ENCODE data around the gene PGP. TPM values are rescaled to one million over a fixed set of nuclear protein-coding genes. Genes with fewer than 3 reads are reported as not detected.

PGP gene
- total and polyA plus RNA-seq, 8 donors = 7.1 to 24.4 (median 9.3) TPM

DNA sequence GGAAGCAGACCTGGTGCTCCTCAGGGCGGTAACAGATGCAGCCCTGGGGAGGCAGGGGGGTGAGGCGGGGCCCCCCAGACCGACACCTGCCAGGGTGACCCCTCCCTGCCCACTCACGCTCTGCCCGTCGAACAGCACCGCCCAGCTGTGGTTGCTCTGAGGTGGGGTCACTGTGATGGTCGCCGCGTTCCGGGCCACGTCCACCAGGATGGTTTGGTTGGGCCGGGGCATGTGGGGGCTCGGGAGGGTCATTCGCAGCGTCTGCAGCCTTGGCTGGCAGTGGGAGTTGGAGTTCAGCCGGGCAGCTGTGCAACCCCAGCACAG lies 4.7 kb downstream of the PGP start:
- Histone ChIP-seq H3K4me3 (no peak overlapping the region), H3K4me1 (peaks cover 29 to 52% of the 10 kb centered on the region in 2 donors), H3K36me3 (peaks cover 0 to 58% of the 10 kb centered on the region in 2 donors), H3K27me3 (no peaks in the 10 kb centered on the region), H3K9me3 (no peaks in the 10 kb centered on the region), H3K27ac (no peak overlapping the region)
- no peak for DNase-seq
- TF ChIP-seq, protein P1, sequence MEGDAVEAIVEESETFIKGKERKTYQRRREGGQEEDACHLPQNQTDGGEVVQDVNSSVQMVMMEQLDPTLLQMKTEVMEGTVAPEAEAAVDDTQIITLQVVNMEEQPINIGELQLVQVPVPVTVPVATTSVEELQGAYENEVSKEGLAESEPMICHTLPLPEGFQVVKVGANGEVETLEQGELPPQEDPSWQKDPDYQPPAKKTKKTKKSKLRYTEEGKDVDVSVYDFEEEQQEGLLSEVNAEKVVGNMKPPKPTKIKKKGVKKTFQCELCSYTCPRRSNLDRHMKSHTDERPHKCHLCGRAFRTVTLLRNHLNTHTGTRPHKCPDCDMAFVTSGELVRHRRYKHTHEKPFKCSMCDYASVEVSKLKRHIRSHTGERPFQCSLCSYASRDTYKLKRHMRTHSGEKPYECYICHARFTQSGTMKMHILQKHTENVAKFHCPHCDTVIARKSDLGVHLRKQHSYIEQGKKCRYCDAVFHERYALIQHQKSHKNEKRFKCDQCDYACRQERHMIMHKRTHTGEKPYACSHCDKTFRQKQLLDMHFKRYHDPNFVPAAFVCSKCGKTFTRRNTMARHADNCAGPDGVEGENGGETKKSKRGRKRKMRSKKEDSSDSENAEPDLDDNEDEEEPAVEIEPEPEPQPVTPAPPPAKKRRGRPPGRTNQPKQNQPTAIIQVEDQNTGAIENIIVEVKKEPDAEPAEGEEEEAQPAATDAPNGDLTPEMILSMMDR (IDR thresholded peaks at IDR 0.05) = no peak
- ATAC-seq = no peak
- intact Hi-C loops (cut with DNase I) = no loop called here

DNA sequence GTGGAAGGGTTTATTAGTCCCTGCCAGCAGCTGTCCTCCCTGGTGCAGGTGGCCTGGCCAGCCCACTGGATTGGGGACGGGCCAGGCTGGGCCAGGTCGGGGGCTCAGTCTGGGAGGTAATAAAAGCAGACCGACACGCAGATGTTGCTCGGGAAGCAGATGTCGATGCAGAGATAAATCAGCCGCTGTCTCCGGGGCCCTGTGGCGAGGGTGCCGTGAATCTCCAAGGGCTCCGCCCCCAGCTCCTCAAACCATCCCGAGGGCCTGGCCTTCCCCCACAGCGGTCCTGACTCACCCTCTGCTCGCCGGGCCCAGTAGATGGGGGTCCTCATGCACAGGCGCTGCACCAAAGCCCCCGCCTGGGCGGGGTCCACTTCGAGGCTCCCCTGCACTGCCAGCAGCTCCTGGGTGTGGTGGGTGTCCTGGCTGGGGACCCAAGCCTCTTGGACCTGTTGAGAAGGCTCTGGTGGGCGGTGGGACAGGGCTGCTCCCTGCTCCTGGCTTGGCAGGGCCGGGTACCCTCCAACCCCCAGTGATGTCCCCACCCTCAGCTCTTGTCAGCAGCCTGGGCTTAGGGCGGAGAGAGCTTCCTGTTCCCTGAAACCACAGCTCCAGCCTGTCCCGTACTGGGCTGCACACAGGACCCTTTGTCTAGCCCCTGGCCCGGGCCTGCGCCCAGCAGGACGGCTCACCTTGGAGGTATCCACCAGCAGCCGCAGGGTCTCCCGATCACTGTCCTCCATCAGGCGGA lies 5.2 kb downstream of the PGP start:
- no peak for DNase-seq
- H3K4me3 ChIP-seq = no peak overlapping the region
- H3K27ac ChIP-seq = no peak overlapping the region
- H3K4me1 ChIP-seq = peaks cover 33 to 57% of the 10 kb centered on the region in 2 donors
- H3K36me3 ChIP-seq = peaks cover 0 to 58% of the 10 kb centered on the region in 2 donors
- TF ChIP-seq, protein P1 (IDR thresholded peaks at IDR 0.05) = no peak
- no peaks in the 10 kb centered on the region for H3K9me3 ChIP-seq
- ATAC-seq = no peak
- intact Hi-C loops (cut with DNase I) = no loop called here
- no peaks in the 10 kb centered on the region for H3K27me3 ChIP-seq

DNA sequence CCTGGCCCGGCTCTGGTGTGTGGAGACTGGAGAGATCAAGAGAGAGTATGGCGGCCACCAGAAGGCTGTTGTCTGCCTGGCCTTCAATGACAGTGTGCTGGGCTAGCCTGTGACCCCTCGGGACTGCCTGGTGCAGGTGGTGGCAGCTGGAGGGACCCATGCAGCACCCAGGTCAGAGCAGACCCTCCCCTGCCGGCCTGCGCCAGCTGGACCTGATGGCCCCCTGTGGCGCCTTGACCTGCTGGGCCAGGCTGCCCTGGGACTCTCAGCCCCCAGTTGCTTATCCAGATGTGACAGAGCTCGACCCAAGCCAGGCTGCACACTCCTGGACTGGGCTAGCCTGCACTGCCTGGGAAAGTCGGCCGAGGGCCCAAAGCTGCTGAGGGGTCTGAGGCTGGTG lies 5.9 kb downstream of the PGP start:
- H3K27ac ChIP-seq = no peak overlapping the region
- TF ChIP-seq, protein P1 (IDR thresholded peaks at IDR 0.05) = no peak
- no peak for DNase-seq

DNA sequence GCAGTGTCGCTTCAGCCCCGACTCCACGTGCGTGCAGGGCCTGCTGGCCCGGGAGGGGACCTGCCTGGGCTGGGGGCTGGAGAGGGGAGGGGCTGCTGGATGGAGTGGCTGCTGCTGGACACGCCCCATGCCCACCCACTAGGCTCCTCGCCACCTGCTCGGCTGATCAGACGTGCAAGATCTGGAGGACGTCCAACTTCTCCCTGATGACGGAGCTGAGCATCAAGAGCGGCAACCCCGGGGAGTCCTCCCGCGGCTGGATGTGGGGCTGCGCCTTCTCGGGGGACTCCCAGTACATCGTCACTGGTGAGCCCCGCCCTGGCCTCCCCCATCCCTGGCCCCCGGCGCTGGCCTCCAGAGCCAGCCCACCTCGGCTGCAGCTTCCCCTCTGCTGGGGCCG lies 6.3 kb downstream of the PGP start:
- Histone ChIP-seq H3K27ac (no peak overlapping the region), H3K36me3 (peaks cover 0 to 58% of the 10 kb centered on the region in 2 donors), H3K4me3 (no peak overlapping the region), H3K4me1 (peaks cover 26 to 51% of the 10 kb centered on the region in 2 donors), H3K9me3 (no peaks in the 10 kb centered on the region), H3K27me3 (no peaks in the 10 kb centered on the region)
- TF ChIP-seq, protein P1 (IDR thresholded peaks at IDR 0.05) = no peak
- no peak for ATAC-seq
- no peak for DNase-seq
- intact Hi-C loops (cut with DNase I) = no loop called here

More for the DNA sequence above, 5.9 kb downstream of the PGP start:
- Histone ChIP-seq H3K36me3 (peaks cover 0 to 58% of the 10 kb centered on the region in 2 donors), H3K4me3 (no peak overlapping the region), H3K9me3 (no peaks in the 10 kb centered on the region), H3K4me1 (peaks cover 31 to 56% of the 10 kb centered on the region in 2 donors), H3K27me3 (no peaks in the 10 kb centered on the region)
- ATAC-seq = no peak
- intact Hi-C loops (cut with DNase I) = no loop called here

DNA sequence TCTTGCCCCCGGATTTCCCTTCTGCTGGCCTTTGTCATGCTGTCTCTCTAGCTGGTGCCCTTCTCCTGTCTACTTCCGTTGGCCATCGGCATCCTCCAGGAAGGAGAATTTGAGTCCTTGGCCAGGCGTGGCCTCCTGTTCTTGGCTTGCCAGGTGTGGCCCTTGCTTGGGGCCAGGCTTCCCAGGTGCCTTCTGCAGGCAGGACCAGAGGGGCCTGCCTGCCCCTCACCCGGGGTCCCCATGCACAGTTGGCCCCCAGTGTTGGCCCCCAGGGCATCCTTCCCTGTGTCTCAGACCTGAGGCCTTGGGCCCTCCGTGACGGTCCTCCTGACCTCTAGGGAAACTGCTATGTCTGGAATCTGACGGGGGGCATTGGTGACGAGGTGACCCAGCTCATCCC lies 6.8 kb downstream of the PGP start:
- DNase-seq = no peak
- TF ChIP-seq, protein P1 (IDR thresholded peaks at IDR 0.05) = no peak
- Histone ChIP-seq H3K4me3 (no peak overlapping the region), H3K27ac (no peak overlapping the region), H3K4me1 (peaks cover 22 to 47% of the 10 kb centered on the region in 2 donors), H3K9me3 (no peaks in the 10 kb centered on the region), H3K36me3 (peaks cover 0 to 58% of the 10 kb centered on the region in 2 donors), H3K27me3 (no peaks in the 10 kb centered on the region)
- intact Hi-C loops (cut with DNase I) = no loop called here
- no peak for ATAC-seq
